NCI-H82 (cell line): ENCODE results near the gene METAP1D.
"Not testable (repeated sequence)": the region's sequence is repeated elsewhere in the genome, so short reads cannot be mapped to it uniquely, and the experiment has no call there.

Experiments used
- DNase-seq: peaks from one replicate; lab custom pipeline; 2025; lab: John Stamatoyannopoulos, UW

The METAP1D gene

GRCh38 chr2:171999604-172000469, at the start of gene METAP1D:
TSS of gene METAP1D (plus strand) at chr2:171999953. CDS start at chr2:171999970, 17 bp downstream.
- peak; percentile 97 for DNase-seq

GRCh38 chr2:171952276-171952675, 47.5 kb upstream of the METAP1D start:
- no peak for DNase-seq

- no peak for DNase-seq
These were observed 47.0 kb upstream of the METAP1D start for GRCh38 chr2:171952748-171953147.

GRCh38 chr2:171956135-171956825, 43.5 kb upstream of the METAP1D start:
- no peak for DNase-seq

DNA sequence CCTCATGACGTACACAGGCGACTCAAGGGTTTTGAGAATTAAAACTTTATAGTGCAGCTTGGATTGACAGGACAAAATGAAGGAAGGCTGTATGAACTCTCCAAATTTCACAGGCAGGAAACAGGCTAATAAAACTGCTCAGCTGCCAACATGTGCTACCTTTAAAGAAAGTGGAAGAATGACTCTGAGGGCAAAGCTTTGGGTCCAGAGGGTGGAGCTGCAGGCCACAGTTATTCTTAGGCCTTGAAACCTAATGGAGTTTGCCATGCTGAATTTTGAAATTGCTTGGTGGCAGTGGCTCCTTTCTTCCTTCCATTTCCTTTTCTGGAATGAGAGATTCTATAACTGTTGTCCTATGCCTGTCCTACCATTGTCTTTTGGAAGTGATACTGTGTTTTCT, 42.7 kb upstream of the METAP1D start:
- no peak for DNase-seq

DNA sequence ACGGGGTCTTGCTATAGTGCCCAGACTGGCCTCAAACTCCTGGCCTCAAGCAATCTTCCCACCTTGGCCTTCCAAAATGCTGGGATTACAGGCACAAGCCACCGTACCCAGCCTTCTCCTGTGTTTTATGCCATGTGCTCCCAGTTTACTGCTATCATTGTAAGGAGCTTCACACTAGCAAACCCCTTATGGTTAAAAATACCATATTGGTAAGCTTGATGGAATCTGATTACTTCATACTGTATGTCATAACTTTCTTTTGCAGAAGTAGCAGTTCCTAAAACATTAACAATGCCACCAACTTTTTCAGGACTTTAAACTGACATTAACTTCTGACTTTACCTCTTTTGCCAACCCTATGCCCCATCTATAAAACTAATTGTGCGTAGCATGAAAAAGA, 41.3 kb upstream of the METAP1D start:
- no peak for DNase-seq

DNA sequence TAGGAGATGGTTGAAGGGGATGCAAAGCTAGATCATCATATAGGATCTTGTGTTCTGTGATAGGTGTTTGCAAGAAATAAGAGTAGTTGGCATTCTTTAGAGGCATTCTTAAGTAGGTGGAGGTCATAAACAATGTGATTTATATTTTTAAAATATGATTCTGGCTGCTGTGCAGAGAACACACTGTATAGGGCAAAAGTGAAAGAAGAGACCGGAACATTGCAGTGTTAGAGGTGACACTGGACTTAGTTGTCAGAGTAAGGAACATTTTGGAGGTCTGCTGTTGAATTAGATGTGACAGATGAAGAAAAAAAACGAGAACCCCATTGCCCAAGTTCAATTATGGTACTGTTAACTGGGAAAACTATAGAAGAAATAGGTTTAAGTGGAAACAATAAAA, 39.8 kb upstream of the METAP1D start:
- no peak for DNase-seq

- DNase-seq, result no peak
These were observed 39.2 kb upstream of the METAP1D start for GRCh38 chr2:171960570-171960969.

GRCh38 chr2:171963198-171963597, 36.6 kb upstream of the METAP1D start:
- no peak for DNase-seq

DNA sequence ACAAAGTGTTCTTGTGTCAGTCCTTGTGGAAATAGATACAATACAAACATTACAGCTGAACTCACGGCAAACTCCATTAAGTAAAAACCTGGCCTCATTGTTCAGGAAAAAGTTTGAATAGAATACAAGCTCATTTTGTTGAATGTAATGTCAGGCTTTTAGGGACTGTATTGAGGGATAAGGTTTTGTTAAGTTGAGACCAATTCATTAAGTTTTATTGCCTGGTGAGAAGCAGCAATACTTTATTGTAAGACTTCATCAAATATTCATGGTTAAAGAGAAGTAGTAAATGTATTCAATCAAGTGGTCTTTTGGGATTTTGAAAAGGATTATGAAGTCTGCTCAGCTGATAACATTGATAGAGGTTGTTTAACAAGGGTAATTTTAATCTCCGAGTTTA, 35.4 kb upstream of the METAP1D start:
- no peak for DNase-seq

- no peak for DNase-seq
These were observed 34.5 kb upstream of the METAP1D start for GRCh38 chr2:171965238-171965637.

DNA sequence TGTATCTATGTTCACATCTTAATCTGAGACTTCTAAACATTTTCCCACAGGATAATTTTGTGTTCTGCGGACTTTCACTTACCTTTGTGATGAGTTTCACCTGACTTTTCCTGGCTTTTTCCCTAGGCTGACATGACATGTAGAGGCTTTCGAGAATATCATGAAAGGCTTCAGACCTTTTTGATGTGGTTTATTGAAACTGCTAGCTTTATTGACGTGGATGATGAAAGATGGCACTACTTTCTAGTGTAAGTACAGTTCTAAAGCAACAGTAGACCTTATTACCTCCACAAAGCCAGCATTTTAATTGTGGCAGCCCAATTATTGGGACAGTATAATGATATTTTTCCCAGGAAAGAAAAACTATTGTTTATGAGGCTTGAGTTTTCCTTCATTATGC, 34.1 kb upstream of the METAP1D start:
- no peak for DNase-seq

GRCh38 chr2:171966235-171966634, 33.5 kb upstream of the METAP1D start:
- DNase-seq, result no peak

DNA sequence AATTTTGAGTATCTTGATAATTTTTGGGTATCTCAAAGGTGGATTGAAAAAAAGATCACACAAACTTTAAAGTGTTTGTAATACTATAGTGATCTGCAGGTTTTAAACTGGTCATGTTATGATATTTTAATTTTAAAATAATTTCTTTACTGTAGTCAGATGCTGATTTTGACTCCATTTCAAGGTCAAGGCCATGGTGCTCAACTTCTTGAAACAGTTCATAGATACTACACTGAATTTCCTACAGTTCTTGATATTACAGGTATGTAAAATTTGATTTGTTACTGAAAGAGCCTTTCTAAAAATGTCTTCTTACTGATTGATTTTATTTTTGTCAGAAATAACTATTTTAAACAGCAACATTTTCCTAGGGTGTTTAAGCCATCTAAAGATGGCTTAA, 33.1 kb upstream of the METAP1D start:
- no peak for DNase-seq

DNA sequence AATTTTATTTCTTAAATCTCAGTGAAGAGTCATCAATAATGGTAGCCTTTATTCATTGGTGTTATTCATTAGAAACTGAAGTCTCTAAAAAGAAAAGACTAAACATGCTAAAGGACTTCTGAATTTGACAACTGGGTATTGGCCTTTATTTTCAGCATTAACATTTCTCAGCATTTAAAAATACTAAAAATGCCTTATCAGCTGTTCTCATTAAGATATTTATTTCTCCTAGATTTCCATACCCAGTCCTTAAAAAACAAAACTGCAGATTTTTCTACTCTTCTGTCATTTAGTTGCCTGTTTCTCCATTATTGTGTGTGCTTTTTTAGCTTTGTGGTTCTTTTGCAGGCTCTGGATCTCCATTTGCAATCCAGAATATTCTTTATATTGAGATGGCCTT, 31.2 kb upstream of the METAP1D start:
- DNase-seq, result no peak

DNA sequence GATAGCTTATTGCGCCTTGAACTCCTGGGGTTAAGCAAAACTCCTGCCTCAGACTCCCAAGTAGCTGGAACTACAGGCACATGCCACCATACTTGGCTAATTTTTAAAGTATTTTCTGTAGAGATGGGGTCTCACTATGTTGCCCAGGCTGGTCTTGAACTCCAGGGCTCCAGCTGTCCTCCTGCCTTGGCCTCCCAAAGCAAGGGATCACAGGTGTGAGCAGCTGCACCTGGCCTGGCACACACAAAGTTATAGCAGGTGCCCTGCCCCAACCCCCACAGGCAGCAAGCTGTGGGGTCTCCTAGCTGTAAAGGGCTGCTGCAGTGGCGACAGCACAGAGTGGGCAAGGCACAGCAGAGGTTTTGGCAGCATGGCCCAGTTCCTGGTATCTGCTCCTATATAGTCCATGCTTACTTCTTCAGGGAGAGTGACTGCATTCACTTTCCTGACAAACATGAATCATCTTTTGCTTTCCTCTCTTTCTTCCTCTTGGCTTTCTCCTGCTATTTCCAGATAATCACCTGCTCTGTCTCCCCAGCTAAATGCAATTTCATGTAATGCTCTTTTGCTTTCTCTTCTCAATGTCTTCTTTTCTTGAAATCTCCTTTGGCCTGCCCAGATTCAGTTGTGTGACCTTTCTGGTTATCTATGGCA, 27.3 kb upstream of the METAP1D start:
- no peak for DNase-seq

GRCh38 chr2:171979103-171979502, 20.6 kb upstream of the METAP1D start:
- no peak for DNase-seq

GRCh38 chr2:171983924-171984323, 15.8 kb upstream of the METAP1D start:
- DNase-seq, result not testable (repeated sequence)

DNA sequence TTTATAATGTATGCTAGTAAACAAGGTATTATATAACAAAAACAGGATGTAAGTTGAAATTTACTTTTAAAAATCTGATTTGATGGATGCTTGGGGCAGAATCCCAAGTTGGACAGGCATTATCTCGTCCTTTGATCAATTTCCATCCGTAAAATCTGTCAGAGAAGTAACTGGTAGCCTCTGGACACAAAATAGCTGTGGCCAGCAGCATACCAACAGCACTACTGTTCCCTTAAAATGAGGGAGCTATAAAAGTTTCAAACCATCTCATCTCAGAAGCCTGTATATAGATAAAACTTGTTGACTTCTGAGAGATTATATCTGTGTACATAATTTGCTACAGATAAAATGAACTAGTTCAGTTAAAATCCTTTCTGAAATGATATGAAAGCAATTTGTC, 14.7 kb upstream of the METAP1D start:
- DNase-seq, result no peak

- no peak for DNase-seq
These were observed 13.0 kb upstream of the METAP1D start for GRCh38 chr2:171986778-171987177.

DNA sequence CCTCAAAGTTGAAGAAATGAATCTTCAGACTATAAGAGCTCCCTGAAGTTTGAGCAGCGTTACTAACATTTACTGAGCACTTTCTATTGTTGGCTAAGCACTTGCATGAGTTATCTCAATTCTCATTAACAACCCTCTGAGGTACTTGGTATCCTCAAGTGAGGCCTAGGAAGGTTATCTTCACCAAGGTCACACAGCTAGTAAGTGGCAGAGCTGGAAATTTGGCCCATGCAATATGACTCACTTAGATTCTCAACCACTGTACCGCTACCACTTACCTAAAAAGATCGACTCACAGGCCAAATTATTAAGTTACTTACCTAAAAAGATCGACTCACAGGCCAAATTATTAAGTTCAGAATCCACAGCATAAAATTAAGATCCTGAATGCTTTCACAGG, 8.7 kb upstream of the METAP1D start:
- no peak for DNase-seq

GRCh38 chr2:171995586-171995985, 4.2 kb upstream of the METAP1D start:
- no peak for DNase-seq

GRCh38 chr2:171996021-171996420, 3.7 kb upstream of the METAP1D start:
- no peak for DNase-seq
